Effector CD4-positive, alpha-beta T cell (primary cell): ENCODE data around the gene DCAF8.

Source experiments
- DNase-seq: peaks from one replicate; pipeline ENCODE4 v3.0.0-alpha.2; 2020

Gene DCAF8

DNA sequence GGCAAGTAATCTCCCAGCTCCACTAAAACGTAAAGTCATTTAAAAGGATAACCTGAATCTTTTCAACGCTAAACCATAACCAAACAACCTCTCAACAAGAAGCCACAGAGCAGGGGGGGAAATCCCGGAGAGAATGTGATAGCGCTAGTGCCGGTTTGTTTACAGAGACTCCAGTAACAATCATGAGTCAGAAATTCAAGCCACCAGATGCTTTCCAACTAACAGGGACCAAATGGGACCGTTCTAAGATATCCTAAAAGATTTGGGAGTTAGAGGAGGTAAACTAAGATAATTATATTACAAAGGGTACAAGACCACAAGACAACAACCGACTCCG, 825 bp downstream of the DCAF8 start:
- DNase-seq: peak; percentile 72

DNA sequence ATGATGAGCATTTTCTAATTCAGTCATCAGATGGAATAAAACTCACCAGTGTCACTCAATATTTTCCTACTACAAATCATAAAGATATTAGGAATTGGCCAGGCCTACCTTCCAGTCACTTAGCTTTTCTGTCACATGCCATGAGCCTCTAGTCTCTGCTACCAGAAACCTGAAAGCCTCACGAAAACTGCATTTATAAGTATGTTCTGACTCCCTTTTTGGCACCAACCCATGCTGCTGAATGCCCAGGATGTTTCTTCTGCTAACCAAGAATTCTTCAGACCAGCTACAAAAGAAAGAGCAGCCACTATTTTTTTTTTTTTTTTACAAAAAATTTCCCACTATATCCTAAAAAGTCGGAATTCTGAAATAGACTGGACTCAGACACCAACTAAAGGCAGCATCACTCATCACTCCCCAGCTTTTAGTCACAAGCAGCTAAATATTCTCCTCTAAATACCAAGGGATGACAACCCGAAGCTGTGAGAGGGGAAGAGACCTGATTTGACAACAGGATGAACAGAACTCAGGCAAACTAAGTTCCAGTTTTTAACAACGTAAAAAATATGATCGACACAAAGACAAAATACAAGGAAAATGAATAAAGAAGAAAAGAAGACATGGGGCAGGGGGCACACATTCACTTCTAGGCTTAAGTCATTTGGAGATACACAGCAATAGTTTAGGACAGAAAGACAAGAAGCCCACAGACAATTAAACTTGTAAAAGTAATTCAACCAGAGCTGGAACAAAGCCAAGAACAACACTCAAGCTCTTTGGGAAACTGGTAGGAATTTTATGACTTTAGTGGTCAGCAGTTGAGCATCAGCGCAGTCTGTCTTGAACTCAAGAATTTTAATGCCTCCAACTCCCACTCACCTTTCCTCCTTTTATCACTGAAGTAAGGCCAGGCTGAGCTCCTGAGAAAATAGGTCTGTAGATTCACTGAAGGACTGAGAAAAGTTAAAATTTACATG, 1.7 kb downstream of the DCAF8 start:
- no peak for DNase-seq

DNA sequence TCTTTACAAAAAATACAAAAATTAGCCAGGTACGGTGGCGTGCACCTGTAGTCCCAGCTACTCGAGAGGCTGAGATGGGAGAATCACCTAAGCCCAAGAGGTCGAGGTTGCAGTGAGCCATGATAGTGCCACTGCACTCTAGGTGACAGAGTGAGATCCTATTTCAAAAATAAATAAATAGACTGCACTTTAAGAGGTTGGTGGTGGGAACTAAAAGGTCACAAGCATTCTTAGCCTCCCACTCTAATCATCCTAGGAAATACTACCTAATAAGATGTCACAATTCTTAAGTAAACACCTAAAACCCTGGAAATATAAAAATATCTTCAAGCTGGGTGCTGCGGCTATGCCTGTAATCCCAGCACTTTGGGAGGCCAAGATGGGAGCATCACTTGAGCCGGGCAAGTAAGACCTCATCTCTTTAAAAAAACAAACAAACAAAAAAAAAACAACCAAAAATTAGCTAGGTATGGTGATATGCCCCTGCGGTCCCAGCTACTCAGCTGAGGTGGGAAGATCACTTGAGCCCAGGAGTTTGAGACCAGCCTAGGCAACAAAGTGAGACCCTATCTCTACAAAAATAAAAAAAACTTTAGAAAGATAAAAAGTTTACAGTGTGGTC, 4.1 kb downstream of the DCAF8 start:
- DNase-seq: no peak

DNA sequence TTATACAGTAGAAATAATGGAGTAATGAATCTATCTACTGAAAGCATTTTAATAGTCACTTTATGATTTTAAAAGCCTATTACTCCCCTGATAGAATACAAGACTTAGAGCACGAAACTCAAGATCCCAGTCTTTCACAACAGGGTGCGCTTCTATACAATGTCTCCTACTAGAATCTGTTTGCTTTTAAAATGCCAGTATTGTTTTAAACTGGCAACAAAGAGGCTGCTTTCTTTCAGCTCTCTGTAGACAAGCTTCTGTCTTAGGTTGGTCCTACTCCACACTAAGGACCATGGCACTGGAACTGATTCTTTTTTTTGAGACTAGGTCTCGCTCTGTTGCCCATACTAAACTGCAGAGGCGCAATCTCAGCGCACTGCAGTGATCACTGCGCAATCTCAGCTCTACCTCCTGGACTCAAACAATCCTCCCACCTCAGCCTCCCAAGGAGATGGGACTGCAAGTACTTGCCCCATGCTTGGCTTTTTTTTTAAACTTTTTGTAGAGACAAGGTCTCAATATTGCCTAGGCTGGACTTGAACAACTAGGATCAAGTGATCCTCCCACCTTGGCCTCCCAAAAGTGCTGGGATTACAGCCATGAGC, 4.8 kb downstream of the DCAF8 start:
- no peak for DNase-seq

DNA sequence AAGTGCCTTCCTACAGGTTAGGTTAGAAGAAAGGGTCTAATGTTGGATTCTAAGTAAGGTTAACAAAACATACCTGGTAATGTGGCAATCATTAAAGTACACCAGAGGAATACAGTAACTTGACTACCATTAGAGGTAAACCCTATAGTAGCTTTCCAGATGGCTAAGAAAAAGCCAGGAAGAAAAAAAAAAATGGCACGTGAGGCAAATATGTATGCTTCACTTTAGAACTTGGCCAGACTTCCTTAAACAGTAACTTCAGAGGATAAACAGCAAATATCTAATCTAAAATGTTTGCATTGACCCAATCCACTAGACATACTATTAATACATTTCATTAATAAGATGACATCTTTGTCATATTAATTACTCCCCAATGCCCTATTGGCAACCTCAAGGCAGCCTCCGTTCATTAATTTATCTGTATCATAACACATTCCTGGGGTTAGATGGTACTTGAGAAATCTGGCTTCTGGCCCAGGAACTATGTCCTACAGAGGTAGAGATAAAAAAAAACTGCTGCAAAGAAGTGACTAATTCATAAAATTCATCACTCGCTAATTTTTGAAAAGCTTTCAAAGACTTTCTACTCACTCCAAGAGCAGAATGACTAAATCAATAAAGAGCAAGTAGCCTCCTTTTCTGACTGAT, 5.8 kb downstream of the DCAF8 start:
- DNase-seq: no peak

DNA sequence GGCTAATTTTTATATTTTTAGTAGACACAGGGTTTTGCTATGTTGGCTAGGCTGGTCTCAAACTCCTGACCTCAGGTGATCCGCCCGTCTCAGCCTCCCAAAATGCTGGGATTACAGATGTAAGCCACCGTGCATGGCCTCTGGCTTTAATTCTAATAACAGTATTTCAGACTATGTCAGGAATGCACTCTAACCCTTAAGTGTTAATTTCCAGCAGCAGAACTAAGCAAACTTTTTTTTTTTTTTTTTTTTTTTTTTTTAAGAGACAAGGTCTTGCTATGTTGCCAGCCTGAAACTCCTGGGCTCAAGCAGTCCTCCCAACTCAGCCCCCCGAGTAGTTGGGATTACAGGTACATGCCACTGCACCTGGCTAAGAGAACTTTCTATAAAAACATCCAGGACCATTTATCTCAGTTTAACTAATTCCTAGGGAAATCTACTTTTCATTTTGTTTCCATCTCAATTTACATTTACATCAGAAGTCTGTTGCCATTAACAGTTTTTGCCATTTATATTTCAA, 6.5 kb downstream of the DCAF8 start:
- no peak for DNase-seq

DNA sequence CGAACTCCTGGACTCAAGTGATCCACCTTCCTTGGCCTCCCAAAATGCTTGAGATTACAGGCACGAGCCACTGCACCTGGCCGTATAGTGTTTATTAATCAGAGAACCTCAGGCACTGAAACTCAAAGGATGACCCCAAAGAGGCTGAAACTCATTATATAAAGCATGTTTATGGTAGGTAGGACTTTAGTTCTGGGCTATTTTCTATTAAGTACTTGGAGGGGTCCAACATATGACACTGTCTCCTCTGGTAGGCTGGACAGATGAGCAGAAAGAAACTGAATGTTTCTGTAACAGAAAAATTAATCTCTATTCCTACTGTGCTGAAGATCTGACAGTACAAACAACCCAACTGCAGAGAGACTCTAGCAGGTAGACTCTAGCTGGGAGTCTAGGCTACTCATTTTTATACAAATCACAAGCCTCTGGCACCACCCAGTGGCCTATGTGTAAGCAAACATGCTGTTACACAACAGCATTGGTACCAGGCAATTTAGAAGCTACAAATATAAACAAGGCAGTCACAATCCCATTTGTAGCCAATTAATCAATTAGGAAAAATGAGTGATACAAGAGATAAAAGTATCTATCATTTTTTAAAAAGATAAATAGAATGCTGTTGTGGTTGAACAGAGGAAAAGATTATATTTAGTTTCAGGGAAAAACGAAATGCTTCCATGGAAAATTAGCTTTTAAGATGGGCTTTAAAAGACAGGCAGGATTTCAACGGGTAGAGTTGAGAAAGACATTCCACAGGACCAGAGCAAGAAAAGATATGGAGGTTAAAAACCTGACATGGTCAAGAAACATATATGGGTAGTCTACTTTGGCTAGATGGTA, 10.4 kb downstream of the DCAF8 start:
- DNase-seq: peak; percentile 55

DNA sequence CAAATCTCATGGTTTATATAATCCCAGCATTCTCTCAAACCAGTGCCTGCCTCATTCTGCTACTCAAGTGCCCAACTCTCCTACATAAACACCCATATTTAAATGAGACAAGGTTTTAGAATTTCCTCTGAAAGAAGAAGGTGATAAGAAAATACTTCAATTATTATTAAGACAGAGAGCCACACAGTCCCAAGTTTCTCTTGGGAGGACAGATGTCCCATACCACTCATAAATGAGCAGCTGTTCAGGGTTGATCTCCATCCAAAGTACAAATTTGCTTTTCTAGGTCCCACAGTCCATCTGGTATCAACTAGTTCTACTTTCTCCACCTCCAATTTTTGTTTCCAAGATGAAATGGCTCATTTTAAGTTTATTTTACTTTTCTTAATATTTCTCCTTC, 11.3 kb downstream of the DCAF8 start:
- no peak for DNase-seq

DNA sequence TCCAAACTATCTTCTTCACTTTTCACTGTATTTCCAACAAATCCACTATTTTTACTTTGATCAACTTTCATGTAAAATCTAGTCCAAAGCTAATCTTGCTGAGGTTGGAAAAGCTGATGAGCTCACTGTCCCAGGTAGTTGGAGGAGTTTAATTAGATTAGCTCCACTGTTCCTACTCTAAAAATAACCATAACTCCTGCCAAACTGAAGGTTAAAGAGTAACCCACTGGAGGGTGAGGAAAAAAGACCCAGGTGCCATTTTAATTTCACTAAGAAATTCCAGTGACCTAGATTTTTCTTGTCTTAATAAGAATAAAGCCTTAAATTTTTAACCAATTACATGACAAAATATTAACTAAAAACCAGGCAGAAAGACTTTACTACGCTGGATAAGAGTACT, 15.3 kb downstream of the DCAF8 start:
- DNase-seq: no peak

DNA sequence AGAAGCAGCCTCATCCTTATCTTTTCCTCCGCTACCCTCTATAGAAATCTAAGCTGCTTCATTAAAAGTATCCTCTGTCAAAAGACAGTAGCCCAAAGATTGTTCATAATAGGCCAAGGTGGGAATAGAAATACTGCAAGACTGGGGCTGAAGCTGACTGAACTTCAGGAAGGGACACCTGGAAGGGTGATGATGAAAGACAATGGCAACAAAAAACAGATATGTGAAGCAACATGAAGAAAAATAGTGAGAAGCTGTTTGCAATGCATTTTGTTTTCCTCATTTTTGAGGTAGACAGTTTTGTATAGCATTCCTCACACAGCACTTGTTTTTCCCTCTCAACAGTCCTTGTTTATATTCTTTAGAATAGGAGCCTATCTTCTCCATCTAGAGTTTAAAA, 16.9 kb downstream of the DCAF8 start:
- DNase-seq: no peak

DNA sequence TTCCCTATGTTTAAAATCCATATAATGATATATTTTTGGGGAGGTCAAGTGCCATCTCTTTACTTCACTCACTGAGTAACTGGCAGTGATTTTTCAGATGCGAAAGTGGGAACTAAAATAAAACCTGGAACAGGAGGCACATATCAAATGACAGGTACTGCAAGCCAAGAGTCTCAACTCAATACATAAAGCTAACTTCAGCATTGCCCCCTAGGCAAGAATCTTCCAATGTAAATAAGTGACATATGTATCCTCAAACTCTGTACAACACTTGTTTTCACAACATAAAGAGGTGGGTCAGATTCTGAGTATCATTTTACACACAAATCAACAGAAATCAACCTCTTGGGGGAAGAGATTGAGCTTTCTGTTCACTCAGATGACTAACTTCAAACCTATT, 18.1 kb downstream of the DCAF8 start:
- DNase-seq: no peak

DNA sequence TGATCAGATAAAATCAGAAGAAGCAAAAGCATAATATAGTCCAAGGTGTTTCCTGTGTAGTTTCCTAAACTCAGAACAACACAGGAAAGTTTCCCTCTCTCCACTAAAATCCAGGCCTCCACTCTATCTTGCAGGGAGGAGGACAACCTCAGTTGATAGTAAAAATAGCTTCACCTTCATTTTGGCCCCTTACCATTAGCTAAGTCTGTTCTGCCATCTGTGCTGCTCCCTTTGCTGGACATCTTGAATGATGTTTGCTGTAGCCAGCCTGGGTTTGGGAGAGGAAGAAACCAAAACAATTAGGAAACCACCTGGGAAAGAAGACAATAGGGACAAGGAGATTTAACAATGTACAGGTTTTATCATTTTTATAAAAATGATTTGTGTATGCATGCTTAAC, 18.6 kb downstream of the DCAF8 start:
- no peak for DNase-seq

DNA sequence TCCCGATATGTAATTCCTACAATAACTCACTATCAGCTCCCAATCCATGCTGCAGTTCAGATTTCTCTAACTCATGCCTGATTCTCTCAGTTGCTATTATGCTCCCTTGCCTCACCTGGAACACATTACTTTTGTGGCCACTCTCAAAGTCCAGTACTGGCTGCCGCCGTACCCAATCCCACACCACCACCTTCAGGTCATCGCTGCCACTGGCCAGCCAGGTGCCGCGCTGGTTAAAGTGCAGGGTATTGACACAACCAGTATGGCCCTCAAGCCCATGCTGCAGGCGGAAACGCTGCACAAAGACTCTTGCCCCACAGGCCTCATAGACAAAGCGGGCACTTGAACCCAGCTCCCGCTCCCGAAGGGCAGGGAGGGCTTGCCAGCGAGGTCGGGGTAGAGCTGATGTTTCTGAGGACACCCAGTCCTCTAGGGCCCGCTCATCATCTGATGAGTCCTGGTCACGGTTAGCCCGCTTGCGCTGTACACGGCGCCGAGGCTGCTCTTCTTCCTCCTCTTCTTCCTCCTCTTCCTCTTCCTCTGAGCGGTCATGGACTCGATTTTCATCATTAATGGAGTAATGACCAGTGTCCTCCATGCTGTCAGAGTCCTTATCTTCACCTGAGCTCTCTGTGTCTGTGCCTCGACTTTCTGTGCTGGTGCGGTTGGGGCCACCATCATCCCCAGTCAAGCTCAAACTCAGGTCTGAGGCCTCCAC, 22.6 kb downstream of the DCAF8 start:
- DNase-seq: no peak

DNA sequence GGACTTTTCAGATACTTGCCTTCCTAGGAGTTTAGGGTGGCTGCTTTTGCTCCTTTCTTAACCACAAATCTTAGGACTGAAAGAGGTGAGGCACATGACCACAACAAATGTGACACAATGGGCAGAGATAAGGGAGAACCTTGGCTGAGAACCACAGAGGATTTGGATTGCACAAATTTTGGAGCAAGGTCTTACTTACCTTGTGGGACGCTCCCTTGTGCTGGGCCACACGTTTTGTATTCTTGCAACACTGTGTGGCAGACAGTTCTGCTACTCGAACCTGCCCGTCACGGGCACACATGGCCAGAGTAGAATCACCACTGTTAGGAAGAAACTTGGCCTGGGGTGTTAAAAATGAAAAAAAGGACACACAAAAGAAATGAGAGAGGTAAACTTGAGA, 23.9 kb downstream of the DCAF8 start:
- DNase-seq: no peak

DNA sequence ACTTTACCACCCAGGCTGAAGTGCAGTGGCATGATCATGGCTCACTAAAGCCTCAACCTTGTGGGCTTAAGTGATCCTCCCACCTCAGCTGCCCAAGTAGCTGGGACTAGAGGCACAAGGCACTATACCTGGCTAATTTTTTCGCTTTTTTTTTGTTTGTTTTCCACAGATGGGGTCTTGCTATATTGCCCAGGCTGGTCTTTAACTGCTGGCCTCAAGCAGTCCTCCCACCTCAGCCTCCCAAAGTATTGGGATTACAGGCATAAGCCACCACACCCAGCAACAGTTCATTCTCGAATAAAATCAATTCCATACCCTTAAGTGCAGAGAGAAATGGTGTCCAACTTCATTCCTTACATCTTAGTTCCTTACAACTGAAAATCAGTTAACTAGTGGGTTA, 24.8 kb downstream of the DCAF8 start:
- DNase-seq: no peak

DNA sequence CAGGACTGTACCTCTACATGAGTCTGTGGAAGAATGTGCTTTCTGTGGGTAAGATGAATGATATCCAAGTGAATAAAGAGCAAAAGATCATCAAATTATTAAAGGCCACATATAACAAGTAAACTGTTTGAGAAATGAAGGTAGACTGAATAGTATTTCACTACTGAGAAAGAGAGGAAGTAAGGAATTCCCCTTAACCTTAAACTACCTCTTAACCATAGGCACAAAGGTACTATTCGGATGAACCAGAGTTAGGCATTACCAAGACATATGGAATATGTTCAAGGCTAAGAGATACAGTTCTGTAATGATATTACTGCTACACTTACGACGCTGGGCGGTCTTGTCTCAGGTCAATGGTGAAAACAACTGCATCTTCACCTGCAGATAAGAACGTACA, 25.5 kb downstream of the DCAF8 start:
- no peak for DNase-seq

DNA sequence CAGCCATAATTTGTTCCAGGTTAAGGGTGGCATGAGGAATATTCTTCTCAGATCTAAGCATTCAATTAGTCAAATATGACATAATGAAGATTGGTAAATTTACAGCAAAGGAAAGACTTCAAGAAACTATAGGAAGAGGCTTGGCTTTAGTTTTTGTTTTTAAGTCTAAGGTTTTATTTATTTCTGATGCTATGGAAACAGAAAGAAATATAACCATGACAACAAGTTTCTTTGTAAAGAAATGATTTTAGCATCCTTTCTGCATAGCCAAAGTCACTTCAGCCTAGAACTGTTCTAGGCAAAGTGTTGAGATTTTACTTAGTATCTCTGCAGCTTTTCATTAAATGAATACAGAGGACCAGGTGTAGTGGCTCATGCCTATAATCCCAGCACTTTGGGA, 29.4 kb downstream of the DCAF8 start:
- DNase-seq: no peak

DNA sequence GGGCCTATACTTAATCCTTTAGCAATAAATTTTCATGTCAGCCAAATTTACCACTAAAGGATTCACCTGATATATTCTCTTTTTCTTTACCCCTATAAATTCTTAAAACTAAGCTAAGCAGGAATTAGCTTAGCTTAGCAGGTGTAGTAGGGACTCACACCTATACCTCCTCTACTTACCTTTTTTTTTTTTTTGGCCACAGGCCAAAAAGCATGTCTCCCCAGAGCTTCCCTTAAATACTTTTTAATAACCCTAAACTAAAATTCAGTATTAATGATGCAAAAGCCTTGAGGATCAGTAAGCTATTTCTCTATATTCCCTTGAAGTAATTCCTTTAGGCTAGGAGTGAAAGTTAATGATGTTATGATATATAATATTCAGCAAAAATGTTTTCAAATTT, 33.9 kb downstream of the DCAF8 start:
- DNase-seq: no peak

DNA sequence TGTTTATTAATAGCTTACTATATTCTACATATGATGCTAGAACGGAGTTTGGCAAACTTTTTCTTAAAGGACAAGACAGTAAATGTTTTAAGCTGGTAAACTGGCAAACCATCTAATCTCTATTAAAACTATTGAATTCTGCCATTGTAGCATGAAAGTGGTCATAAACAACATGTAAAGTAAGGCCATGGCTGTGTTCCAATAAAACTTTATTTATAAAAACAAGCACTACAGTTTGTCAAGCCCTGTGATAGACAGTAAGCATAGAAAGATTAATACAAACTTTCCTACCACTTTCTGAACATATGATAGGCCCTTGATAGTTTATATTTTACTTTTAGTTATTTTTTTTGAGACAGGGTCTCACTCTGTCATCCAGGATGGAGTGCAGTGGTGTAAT, 34.8 kb downstream of the DCAF8 start:
- no peak for DNase-seq

DNA sequence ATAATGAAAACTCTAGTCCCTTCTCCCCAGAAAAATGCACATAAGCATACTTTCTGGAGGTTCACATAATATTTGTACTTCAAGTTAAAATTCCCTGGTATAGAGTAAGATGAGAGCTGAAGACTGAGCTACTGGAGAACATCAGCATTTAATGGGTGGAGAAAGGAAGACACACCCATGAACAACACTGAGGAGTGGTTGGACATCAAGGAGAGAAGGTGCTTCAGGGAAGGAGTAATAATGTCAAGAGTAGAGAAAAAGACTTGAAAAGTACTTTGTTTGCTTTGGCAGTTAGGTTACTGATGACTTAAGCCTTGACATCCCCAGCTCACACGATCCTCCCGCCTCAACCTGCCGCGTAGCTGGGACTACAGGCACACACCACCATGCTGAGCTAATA, 35.3 kb downstream of the DCAF8 start:
- DNase-seq: no peak

DNA sequence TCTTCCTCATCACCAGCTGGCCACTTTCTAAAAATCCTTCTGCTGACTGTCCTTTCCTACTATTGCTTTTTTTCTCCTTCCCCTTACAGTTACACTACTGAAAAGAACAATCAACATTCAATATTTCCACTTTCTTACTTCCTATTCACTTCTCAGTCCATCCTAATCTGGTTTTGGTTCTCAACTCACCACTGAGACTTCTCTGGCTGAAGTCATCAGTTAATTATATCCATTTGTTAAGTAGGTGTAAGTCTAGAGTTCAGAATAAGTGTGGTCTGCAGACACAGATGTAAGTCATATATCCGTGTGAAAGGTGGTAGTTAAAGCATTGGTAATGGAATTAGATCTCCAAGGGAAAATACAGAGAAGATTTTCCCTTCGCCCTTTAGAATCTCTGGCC, 35.7 kb downstream of the DCAF8 start:
- no peak for DNase-seq

DNA sequence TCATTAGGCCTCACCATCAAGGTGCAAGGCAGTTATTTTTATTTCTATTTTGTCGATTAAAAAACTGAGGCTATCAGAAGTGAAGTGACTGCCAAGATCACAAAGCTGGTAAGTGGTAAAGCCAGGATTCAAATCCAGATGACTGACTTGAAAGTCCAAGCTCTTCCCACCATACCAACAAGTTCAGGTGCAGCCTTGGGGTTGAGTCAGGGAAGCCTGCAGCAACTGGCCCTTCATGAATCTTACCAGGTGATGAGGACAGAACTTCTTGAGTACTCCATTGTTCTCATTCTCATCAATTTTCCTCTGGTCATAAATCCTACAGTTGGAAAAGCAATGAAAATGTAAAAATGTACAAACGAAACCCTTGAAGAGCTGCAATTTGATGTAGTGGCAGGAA, 37.0 kb downstream of the DCAF8 start:
- no peak for DNase-seq
